ENCODE data around the gene BARHL2.

Gene BARHL2

DNA sequence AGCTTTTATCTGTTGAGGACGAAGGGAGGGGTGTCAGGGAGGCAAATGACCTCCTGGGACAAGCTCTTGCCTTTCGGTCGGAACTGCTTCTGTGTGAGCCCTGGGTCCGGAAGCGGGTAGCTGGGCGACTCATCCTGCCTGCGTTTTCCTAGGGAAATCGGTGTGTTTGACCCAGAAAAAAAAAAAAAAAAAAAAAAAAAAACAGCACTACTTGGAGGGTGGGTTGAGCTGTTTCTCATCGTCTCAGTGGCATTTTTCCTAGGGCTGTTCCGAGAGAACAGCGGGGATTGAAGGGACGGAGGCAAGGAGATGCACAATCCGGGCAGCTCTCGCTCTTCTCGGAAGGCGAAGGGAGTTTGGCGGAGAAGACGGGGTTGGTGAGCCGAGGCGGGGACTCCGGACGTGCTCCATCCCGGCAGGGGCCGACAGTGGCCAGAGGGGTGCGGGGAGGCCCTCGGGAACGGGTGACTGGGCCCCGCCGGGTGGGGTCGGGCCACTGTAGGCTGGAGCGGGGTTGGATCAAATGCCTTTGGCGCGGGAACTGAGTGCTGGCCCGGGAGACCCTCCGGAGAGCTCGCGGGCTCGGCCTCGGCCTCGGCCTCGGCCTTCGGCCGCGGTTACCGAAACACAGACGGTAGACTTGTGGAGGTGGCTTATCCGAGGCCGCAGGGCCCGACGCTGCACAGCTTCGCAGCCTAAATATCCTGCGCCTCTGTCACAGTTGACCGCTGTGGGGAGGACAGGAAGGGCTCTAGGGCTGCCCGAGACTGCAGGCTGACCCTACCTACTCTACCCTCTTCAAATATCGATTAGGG lies 2.4 kb upstream of the BARHL2 start:
- H3K4me3 ChIP-seq (ENCODE audit: low read depth, low read length), result no peak overlapping the region
- TF ChIP-seq, protein P1, sequence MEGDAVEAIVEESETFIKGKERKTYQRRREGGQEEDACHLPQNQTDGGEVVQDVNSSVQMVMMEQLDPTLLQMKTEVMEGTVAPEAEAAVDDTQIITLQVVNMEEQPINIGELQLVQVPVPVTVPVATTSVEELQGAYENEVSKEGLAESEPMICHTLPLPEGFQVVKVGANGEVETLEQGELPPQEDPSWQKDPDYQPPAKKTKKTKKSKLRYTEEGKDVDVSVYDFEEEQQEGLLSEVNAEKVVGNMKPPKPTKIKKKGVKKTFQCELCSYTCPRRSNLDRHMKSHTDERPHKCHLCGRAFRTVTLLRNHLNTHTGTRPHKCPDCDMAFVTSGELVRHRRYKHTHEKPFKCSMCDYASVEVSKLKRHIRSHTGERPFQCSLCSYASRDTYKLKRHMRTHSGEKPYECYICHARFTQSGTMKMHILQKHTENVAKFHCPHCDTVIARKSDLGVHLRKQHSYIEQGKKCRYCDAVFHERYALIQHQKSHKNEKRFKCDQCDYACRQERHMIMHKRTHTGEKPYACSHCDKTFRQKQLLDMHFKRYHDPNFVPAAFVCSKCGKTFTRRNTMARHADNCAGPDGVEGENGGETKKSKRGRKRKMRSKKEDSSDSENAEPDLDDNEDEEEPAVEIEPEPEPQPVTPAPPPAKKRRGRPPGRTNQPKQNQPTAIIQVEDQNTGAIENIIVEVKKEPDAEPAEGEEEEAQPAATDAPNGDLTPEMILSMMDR (IDR thresholded peaks at IDR 0.05; ENCODE audit: low read depth, low read length), result no peak

DNA sequence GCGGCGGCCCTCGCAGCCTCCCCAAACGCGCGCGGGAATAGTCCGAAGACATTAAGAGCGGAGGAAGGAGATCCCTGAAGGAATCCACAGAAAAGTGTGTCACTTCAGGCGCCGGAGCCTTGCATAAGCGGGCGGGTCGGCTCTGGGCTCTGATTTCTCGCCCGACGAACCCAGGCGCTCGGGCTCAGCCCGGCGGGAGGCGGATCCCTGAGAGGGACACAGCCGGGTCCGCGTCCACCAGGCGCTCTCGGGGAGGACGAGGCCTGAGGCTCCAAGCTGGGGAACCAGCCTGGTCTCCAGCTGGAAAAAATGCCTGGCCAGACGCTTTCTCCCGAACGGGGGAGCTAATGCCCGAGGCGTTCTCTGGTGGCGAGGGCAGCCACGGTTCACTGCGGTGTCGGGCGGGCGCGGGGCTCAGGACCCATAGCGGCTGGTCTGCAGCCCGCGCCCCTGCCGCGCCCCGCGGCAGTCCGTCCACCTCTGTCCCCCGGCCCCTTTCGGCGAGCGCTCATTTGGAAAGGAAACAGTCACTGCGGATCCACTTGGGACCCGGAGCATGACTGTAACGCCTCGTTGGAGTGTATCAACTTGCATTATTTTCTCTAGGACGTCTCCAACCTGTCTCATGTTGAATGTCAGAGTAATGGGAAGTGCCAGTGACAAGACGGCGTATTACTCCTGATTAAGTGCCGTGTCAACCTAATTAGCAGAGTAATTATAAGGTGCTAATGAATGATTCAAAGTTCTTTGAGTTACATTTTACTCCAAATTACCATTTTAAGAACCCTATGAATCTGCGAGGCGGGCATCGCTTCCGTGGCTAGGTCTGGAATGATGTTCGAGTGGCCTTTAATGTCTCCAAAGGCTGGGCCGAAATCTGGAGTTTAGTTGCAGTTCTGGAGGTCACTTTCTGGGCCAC lies 1.6 kb upstream of the BARHL2 start:
- DNase-seq (ENCODE audit: low read depth, low spot score), result no peak
- H3K4me3 ChIP-seq (ENCODE audit: low read depth, low read length), result peak overlapping the region; percentile 17
- TF ChIP-seq, protein P1 (IDR thresholded peaks at IDR 0.05; ENCODE audit: low read depth, low read length), result no peak
- in situ Hi-C loops (cut with HindIII; ENCODE audit: low sequenced_read_pairs), result no loop called here

More for the DNA sequence above, 2.4 kb upstream of the BARHL2 start:
- no peak for DNase-seq (ENCODE audit: low read depth, low spot score)
- in situ Hi-C loops (cut with HindIII; ENCODE audit: low sequenced_read_pairs), result no loop called here

DNA sequence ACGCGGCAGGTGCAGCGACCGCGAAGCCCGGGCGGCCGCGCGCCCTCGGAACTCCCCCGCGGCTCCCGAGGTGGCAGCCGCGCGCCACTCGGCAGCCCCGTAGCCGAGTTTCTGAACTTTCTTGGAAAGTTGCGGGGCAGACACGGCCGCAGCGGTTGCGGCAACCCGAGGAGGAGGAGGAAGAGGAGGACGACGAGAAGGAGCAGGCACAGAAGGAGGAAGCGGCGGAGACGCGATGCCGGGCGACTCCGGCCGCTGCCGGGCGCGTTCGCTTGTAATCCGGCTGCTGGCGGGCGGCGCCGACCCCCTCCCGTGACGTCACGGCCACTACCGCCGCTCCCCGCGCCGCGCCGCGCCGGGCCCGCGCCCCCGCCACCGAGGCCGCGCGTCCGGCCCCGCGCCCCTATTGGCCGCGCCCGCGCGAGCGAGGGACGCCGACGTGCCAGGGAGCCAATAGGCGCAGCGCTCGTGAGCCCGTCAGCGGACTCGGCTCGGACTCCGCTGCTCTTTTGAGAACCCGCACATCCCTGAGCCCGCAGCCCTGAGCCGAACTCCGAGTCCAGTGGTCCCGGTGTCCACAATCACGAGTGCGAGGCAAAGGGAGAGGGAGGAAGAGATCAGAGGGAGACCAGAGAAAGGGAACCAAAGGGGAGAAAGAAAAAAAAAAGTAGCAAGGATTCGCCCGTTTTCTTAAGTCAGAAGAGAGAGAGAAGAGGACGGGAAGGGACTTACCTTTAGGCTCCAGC lies 736 bp upstream of the BARHL2 start:
- DNase-seq (ENCODE audit: low read depth, low spot score), result peak; percentile 18
- TF ChIP-seq, protein P1 (IDR thresholded peaks at IDR 0.05; ENCODE audit: low read depth, low read length), result no peak
- in situ Hi-C loops (cut with HindIII; ENCODE audit: low sequenced_read_pairs), result no loop called here
- peak overlapping the region; percentile 17 for H3K4me3 ChIP-seq (ENCODE audit: low read depth, low read length)

DNA sequence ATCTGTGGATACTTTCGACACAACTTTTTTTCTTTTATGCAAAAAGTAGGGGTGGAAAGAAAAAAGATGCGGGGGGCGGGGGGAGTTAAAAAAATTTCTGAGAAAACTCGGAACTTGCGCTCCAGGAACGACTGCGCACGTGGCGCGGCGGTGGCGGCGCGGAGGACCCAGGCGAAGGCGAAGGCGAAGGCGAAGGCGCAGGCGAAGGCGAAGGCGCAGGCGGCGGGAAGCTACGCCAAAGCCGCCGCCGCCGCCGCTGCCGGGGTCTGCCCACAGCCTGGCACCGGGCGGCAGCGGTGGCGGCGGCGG lies 208 bp upstream of the BARHL2 start:
- no peak overlapping the region for H3K4me3 ChIP-seq (ENCODE audit: low read depth, low read length)
- in situ Hi-C loops (cut with HindIII; ENCODE audit: low sequenced_read_pairs), result no loop called here

DNA sequence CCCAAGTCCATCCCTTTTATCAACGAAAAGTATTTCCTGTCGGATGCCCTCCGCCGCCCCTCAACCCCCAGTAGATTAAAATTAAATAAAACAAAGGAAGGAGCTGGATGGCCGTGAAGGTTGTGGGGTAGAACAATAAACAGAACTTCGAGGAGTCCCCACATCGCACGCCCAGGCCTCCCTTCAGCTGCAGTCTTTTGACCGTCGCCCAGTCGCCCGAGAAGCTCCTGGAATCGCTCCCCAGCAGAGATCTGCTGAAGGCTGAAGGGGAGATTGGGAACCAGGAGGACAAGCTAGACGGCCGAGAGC lies 905 bp downstream of the BARHL2 start:
- DNase-seq (ENCODE audit: low read depth, low spot score), result no peak
- in situ Hi-C loops (cut with HindIII; ENCODE audit: low sequenced_read_pairs), result no loop called here
- H3K4me3 ChIP-seq (ENCODE audit: low read depth, low read length), result no peak overlapping the region
- TF ChIP-seq, protein P1 (IDR thresholded peaks at IDR 0.05; ENCODE audit: low read depth, low read length), result no peak

More for the DNA sequence above, 208 bp upstream of the BARHL2 start:
- DNase-seq (ENCODE audit: low read depth, low spot score), result no peak
- TF ChIP-seq, protein P1 (IDR thresholded peaks at IDR 0.05; ENCODE audit: low read depth, low read length), result no peak

DNA sequence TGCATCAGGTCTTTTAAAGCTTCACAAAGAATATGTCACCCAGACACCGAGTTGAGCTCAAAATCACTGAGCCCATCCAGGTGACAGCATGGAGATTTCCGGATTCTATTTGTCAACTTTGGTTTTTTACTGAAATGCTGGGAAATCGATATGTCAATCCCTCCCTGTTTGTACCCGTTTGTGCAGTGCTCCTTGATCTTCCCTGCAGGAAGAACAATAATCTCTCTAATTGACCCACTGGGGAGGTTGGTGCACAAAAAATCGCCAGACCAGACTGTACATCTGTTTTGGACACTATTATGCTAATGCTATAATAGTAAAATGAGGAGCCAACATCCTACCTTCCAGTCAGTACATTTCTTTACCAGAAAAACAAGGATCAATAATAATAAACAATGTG lies 1.8 kb downstream of the BARHL2 start:
- no peak overlapping the region for H3K4me3 ChIP-seq (ENCODE audit: low read depth, low read length)
- DNase-seq (ENCODE audit: low read depth, low spot score), result no peak
- TF ChIP-seq, protein P1 (IDR thresholded peaks at IDR 0.05; ENCODE audit: low read depth, low read length), result no peak
- in situ Hi-C loops (cut with HindIII; ENCODE audit: low sequenced_read_pairs), result no loop called here
